OCI-LY1 (cell line): Measurements from ENCODE around the gene DYNC2H1.

Experiments
- EZH2 ChIP-seq: fragments of 200-600 bp; sonication (generic), shearing (Covaris generic); IDR thresholded peaks from 2 replicates; pipeline ENCODE4 v1.8.0; 2017; ENCODE audit warnings: borderline replicate concordance, mixed run types, mild to moderate bottlenecking, antibody characterized with exemption, low read length, moderate library complexity, mixed read lengths
- TF ChIP-seq, protein P1 (sequence below): fragments of 200-600 bp; sonication (generic), shearing (Covaris generic); IDR thresholded peaks from 2 replicates; pipeline ENCODE4 v1.5.1; 2017; ENCODE audit warnings: mild to moderate bottlenecking, antibody characterized with exemption, low read length, moderate library complexity, mixed read lengths

DNA sequence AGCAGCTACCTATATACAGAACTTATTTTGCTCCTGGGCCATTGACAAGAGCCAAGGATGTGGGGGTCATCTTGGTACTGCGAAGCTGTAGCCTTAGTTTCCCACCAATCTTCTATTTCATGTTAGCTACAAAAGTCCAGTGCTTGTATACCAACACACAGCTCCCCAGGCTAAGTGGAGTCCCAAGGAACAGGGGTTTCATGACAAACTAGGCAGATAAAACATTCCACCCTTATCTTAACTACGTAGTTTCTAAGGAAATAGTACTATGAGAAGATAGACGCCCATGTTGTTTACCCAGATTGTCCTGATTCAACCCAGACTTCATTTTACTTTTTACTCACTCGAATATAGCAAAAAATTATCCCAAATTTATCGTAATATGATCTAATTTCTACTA is 218.5 kb downstream of the DYNC2H1 start:
- TF ChIP-seq, protein P1, sequence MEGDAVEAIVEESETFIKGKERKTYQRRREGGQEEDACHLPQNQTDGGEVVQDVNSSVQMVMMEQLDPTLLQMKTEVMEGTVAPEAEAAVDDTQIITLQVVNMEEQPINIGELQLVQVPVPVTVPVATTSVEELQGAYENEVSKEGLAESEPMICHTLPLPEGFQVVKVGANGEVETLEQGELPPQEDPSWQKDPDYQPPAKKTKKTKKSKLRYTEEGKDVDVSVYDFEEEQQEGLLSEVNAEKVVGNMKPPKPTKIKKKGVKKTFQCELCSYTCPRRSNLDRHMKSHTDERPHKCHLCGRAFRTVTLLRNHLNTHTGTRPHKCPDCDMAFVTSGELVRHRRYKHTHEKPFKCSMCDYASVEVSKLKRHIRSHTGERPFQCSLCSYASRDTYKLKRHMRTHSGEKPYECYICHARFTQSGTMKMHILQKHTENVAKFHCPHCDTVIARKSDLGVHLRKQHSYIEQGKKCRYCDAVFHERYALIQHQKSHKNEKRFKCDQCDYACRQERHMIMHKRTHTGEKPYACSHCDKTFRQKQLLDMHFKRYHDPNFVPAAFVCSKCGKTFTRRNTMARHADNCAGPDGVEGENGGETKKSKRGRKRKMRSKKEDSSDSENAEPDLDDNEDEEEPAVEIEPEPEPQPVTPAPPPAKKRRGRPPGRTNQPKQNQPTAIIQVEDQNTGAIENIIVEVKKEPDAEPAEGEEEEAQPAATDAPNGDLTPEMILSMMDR = no peak
- TF ChIP-seq EZH2 = no peak
